Fibroblast of pulmonary artery (primary cell): ENCODE data around the gene POLN.

Experiments
- DNase-seq: peaks from one replicate; pipeline ENCODE4 v3.0.0-alpha.2; 2010; ENCODE audit warnings: low read depth
- H3K4me3 ChIP-seq: replicated peaks from 2 replicates; pipeline ENCODE4 v1.5.1; 2011; ENCODE audit warnings: low read depth, mild to moderate bottlenecking, control low read depth, low read length, moderate library complexity
- TF ChIP-seq, protein P1 (sequence below): IDR thresholded peaks from 2 replicates; pipeline ENCODE4 v1.5.1; 2011; ENCODE audit warnings: mild to moderate bottlenecking, control low read depth, low read length, inconsistent platforms; ENCODE audit errors: missing control alignments

POLN gene

DNA sequence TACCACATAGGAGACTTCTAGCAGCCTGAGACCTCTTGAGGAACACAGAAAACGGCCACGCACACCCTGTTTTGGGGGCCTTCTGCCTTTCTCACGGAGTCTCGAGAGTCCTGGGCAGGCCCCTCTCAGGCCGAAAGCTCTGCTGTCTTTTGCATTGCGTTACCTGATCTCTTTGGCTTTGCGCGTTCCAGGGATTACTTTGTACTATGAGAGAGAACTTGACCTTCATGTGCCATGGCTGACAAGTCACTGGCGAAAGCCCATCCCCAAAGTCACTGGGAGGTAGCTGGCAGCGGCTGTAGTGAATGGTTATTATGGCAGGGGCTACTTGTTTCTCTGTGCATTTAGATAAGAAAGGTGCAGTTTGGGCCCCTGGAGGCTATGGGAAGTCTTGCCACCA is 190.8 kb downstream of the POLN start:
- TF ChIP-seq, protein P1, sequence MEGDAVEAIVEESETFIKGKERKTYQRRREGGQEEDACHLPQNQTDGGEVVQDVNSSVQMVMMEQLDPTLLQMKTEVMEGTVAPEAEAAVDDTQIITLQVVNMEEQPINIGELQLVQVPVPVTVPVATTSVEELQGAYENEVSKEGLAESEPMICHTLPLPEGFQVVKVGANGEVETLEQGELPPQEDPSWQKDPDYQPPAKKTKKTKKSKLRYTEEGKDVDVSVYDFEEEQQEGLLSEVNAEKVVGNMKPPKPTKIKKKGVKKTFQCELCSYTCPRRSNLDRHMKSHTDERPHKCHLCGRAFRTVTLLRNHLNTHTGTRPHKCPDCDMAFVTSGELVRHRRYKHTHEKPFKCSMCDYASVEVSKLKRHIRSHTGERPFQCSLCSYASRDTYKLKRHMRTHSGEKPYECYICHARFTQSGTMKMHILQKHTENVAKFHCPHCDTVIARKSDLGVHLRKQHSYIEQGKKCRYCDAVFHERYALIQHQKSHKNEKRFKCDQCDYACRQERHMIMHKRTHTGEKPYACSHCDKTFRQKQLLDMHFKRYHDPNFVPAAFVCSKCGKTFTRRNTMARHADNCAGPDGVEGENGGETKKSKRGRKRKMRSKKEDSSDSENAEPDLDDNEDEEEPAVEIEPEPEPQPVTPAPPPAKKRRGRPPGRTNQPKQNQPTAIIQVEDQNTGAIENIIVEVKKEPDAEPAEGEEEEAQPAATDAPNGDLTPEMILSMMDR = no peak
- H3K4me3 ChIP-seq = no peak overlapping the region
- DNase-seq = no peak

DNA sequence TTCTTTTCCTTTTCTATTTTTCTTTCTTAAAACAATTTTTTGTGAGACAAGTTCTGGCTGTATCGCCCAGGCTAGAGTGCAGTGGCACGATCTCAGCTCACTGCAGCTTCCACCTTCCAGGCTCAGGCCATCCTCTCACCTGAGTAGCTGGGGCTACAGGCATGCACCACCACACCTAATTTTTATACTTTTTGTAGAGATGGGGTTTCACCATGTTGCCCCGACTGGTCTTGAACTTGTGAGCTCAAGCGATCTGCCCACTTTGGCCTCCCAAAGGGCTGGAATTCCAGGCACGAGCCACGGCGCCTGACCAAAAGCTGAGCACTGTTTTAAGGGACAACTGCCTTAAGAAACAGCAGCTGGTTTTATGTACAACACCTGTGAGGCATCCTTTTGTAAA is 192.1 kb downstream of the POLN start:
- TF ChIP-seq, protein P1 = no peak
- H3K4me3 ChIP-seq = no peak overlapping the region
- DNase-seq = no peak

DNA sequence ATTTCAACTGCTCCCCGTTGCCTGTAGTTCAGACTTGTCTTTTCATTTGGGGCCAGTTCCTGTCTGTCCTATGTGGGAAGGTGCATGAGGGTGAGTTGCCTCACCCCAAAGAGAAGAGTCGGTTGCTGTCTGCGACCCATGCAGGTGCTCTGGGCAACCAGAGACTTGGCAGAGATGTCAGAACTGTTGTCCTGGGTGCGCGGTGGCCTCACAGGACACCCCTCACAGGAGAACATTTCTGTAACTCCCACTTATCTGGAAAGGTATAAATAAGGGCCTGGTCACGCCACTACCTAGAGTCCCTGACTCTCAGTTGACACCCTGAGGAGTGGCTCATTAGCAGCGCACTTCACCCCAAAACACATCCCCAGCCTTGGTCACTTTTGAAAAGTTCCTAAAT is 192.5 kb downstream of the POLN start:
- DNase-seq = no peak
- TF ChIP-seq, protein P1 = no peak
- no peak overlapping the region for H3K4me3 ChIP-seq

- DNase-seq = no peak
- TF ChIP-seq, protein P1 = no peak
- H3K4me3 ChIP-seq = no peak overlapping the region
These were observed 193.1 kb downstream of the POLN start for GRCh38 chr4:2048831-2049230.

- DNase-seq = no peak
- TF ChIP-seq, protein P1 = no peak
- no peak overlapping the region for H3K4me3 ChIP-seq
These were observed 193.9 kb downstream of the POLN start for GRCh38 chr4:2047781-2048581.

DNA sequence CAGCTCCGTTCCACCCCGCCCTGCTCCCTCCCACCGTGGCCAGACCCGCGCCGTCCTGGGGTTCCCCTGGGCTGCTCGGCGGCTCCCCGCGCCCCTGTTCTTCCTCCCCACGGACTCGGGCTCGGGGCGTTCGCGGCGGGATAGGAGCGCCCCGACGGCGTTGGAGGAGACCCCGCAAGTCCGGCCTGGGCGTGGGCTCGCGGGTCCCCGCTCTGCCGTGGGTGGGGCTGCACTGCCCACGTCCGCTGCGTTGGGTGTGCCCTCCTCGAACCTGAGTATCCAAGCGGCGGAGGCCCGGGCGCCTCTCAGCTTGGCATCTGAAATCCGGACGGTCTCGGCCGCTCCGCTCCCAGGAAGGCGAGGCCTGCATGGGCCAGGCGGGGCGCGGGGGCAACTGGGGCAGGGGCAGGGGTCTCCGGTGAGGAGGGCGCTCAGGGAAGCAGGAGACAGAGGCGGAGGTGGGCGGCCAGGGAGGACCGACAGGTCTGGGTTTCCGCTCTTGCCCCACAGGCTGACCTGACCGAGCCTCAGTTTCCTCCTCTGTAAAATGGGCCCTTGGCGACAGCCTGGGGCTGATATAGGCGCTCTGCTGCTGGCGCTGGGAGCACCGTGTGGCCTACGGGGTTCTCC is 194.8 kb downstream of the POLN start:
- DNase-seq = no peak
- TF ChIP-seq, protein P1 = no peak
- H3K4me3 ChIP-seq = no peak overlapping the region
